SH-SY5Y (cell line): ENCODE data around the gene GHSR.

Experiments used
- GATA2 ChIP-seq: IDR thresholded peaks from 2 replicates; pipeline ENCODE4 v1.6.1; 2011; ENCODE audit warnings: mild to moderate bottlenecking, low read depth, low read length
- GATA3 ChIP-seq: IDR thresholded peaks from 2 replicates; pipeline ENCODE4 v1.6.1; 2011; ENCODE audit warnings: low read depth, mild to moderate bottlenecking, low read length, moderate library complexity

DNA sequence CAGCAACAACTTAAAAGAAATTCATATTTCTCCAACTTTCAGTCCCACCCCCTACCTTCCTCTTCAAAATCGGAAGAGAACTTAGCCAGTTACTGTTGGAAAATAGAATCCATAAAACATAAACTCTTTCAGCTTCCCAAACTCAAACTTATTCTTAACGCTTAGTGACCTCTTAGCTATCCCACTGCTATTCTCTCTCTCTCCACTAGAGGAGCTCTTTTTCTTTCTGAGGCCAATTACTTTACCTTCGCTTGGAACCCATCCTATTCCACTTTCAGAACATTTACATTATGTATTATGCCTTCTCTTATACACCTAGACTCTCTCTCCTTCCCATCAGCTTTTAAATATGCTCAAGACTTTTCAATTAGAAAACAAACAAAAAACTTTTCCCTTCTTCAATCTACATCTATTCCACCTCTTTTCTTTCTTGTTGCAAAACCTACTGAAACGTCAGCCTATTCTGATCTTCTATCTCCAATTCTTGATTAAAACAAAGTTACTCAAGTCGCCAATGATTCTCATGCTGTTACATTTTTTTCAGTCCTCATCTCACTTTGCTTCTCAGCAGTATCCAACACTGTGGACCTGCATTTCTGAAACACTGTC is 13.4 kb upstream of the GHSR start:
- TF ChIP-seq GATA3 (no peak), GATA2 (no peak)
